Middle frontal gyrus (tissue), 1 donor: ENCODE measurements around the gene LRRC32.

Source experiments
- DNase-seq: peaks from one replicate; pipeline ENCODE4 v3.0.0-alpha.2; 2015; ENCODE audit warnings: low spot score; ENCODE audit errors: extremely low spot score

Gene LRRC32, protein sequence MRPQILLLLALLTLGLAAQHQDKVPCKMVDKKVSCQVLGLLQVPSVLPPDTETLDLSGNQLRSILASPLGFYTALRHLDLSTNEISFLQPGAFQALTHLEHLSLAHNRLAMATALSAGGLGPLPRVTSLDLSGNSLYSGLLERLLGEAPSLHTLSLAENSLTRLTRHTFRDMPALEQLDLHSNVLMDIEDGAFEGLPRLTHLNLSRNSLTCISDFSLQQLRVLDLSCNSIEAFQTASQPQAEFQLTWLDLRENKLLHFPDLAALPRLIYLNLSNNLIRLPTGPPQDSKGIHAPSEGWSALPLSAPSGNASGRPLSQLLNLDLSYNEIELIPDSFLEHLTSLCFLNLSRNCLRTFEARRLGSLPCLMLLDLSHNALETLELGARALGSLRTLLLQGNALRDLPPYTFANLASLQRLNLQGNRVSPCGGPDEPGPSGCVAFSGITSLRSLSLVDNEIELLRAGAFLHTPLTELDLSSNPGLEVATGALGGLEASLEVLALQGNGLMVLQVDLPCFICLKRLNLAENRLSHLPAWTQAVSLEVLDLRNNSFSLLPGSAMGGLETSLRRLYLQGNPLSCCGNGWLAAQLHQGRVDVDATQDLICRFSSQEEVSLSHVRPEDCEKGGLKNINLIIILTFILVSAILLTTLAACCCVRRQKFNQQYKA

DNA sequence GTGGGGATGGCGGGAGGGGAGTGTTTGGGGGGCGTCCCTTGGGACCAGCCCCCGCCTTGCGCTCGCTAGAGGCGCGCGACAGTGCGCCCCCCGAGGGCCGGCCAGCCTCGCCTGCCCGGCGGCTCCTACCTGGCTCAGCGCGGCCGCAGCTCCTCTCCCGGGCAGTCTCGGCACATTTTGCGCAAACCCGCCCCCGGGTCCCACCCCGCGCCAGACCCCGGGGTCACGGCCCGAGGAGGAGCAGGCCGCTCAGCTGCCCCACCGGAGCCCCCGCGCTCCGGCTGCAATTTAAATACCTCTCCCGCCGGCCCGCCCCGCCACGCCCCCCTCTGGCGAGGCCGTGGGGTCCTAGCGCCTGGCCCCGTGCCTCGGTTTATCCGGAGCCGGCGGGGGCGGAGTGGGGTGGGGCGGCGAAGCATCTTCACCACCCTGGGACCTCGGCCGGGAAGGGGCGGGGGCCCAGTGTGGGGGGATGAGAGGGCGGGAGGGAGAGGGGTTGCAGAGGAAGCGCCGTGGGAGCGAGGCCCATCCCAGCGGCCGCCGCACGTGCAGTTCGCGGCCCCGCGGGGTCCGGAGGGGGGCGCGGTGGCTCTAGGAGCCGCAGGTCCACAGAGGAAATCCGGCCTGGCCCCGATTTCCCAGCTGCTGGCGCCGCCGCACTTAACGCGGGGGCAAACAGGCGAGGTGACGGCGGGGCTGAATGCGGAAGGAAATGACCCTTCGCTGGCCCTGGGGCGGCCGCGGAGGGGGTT is at the start of gene LRRC32:
TSS of gene LRRC32 (minus strand) at position 263 of the 752 bp plus-strand sequence. CDS start 4,793 bp downstream, outside the sequence.
- no peak for DNase-seq

GRCh38 chr11:76719686-76720085 is 49.1 kb upstream of the LRRC32 start:
- DNase-seq: no peak

GRCh38 chr11:76719281-76719680 is 48.7 kb upstream of the LRRC32 start:
- no peak for DNase-seq

GRCh38 chr11:76717816-76718215 is 47.3 kb upstream of the LRRC32 start:
- DNase-seq: no peak

DNA sequence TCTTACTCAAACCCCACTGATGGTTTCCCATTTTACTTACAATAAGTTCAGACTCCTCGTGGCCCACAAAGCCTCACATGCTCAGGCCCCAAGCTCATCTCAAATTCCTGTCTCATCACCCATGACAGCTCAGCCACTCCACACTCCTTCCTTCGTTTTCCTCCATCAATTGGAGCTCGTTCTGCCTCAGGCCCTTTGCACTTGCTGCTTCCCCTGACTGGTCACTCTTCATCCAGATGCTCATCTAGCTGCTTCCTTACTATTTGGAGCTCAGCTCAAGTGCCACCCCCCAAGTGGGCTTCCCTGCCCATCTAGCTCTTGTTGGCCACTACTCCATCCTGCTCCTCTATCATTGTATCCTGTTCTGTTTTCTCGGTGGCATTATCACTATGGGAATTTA is 46.8 kb upstream of the LRRC32 start:
- DNase-seq: no peak

DNA sequence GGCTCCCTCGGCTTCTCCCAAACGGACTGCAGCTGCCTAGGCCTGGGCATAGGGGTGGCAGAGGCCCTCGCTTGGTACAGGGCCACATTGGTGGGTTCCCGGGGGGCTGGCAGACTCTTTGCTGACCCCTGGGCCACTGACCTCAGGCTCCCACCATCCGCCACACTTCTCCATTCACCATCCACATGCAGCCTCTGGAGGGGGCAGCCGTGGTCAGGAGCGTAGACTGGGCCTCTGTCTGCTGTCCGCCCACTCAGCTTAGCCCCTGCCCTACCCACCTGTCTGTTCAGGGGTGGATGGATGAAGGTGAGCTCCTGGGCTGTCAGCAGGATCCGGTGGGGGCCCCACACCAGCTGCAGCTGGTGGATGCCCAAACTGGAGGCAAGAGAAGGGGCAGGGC is 45.7 kb upstream of the LRRC32 start:
- DNase-seq: no peak

DNA sequence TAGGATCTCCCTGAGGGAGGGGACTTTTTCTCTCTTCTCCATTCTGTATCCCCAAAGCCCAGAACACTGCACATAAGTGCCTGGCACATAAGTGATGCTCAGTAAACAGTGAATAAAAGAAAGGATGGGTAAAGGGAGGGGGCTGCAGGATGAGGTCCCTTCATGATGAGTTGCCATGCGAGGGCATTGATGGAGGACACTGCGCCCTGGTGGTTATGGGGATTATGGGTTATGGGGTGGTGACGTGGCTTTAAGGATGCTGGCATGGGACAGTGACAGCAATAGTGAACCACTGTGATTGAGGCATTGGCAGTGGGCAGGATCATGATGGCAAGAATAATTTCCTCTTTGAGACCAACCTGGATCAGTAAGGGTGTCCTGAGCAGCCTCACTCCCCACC is 43.9 kb upstream of the LRRC32 start:
- no peak for DNase-seq

DNA sequence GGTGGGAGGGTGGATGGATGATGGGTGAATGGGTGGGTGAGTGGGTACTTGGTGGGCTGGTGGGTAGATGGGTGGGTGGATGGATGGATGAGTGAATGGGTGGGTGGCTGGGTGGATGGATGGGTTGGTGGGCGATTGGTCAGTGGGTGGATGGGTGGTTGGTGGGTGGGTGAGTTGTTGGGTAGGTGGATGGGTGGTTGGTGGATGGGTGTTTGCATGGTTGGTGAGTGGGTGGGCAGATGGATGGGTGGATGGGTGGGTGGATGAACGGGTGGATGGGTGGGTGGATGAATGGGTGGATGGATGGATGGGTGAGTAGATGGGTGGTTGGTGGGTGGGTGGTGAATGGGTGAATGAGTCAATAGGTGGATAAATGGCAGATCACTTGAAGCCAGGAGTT is 43.0 kb upstream of the LRRC32 start:
- no peak for DNase-seq

DNA sequence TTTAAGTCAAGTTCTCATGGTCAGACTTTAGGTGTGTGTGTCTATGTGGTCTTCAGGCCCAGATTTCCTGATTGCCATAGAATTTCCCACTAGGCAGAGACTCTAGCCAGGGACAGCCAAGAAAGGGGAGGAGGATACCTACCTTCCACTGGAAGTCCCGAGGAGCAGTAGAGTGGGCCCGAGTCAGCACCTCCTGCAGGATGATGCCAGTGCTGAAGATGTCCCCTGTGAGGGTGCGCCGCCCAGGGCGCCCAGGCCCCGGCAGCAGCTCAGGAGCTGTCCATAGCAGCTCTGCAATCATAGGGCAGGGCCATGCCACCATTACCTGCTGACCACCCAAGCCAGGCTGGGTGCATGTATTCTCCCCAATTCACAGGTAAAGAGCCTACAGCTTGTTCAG is 41.6 kb upstream of the LRRC32 start:
- no peak for DNase-seq

GRCh38 chr11:76709756-76710155 is 39.2 kb upstream of the LRRC32 start:
- DNase-seq: no peak

- DNase-seq: no peak
Observed at GRCh38 chr11:76708972-76709660, 38.6 kb upstream of the LRRC32 start.

DNA sequence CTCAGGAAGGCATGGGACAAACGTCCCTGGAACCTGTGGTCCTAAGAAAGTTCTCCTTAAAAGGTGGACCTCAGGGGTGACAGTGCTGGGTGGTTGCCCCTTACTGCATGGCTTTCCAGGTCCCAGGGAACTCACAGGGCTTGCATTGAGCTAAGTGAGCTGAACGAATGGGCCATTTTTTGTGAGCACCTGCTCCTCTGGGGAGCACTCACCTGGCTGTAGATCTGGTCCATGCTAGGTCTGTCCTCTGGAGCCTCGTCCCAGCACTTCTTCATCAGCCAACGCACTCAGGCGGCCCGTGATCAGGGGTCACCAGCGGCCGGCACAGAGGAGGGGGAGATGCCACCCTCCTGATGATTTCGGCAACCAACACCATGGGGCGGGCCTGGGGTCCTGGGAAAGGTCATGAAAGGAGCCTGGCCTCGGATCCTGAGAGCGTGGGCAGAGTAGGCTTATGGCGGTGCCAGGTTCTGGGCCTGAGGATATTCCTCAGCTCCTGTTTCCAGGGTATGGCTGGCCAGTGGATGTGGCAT is 36.8 kb upstream of the LRRC32 start:
- no peak for DNase-seq

DNA sequence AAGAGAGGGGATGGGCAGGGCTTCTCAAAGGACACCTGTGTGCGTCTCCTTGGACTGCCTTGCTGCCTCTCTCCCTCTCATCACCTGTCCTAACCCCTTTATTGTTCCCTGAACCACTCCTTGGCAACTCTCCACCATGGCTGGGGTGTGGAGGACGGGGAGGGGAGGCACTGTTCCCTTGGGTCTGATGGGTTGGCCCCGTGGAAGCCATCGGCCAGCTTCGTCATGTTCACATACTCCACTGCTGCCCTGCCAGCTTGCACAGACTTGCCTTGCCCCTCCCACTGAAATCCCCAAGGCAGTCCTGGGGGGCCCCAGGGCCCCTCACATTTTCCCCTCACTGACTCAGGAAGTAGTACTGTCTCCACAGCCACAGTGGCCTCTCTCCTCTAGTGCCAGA is 36.1 kb upstream of the LRRC32 start:
- no peak for DNase-seq

DNA sequence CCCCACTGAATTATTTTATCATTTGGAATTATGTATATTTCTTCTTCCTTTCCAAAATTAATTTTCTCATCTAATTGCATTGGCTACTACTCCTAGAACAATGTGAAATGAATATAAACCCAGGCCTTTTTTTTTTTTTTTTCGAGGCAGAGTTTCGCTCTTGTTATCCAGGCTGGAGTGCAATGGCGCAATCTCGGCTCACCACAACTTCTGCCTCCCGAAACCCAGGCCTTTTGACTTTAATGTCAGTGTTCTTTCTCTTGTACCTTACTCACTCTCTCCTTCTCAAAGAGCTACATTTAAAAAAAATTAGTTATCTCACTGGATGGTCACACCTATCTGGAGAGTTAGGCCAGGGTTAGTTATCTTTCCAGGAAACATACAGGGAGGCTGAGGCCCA is 35.3 kb upstream of the LRRC32 start:
- no peak for DNase-seq

DNA sequence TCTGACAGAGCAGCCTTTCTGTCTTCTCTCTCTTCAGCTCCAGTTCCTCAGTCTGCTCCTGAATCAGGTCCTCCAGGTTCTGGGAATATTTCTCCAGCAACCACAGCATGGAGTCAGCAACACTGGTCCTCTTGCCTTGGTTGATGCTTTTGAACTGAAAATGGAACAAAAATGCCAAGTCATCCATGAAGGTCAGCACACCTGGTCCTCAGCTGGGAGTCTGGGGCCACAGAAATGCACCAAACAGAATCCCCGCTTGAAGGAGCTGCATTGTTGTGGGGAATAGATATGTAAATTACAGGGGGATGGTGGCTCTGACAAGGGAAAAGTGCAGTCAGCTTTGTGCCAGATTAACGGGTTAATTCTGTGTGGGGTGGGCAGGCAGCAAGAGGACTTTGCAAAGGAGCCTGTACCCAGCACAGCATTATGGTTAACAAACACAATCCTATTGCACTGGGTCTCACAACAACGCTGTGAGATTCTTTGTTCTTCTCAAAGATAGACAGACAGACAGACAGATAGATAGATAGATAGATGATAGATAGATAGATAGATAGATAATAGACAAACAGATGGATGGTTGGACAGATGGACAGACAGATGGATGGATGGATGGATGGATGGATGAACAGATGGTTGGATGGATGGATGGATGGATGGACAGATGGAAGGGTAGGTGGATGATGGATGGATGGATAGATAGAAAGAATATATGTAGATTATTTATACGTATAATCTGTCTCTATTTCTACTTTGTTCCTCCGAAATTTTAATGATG is 33.8 kb upstream of the LRRC32 start:
- no peak for DNase-seq

DNA sequence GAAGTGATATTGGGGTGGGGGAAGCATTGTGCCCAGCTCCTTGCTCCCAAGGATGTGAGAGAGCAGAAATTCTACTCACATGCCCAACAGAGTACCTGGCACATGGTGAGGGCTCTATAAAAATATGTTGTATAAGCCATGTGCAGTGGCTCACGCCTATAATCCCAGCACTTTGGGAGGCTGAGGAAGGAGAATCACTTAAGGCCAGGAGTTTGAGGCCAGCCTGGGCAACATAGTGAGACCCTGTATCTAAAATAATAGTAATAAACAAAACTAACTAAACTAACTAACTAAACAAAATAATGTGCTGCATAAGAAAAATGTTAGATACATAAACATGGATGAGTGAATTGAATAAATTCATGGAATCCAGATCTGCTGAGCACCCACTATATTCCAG is 33.2 kb upstream of the LRRC32 start:
- no peak for DNase-seq

- DNase-seq: no peak
Observed at GRCh38 chr11:76702336-76703128, 32.0 kb upstream of the LRRC32 start.

DNA sequence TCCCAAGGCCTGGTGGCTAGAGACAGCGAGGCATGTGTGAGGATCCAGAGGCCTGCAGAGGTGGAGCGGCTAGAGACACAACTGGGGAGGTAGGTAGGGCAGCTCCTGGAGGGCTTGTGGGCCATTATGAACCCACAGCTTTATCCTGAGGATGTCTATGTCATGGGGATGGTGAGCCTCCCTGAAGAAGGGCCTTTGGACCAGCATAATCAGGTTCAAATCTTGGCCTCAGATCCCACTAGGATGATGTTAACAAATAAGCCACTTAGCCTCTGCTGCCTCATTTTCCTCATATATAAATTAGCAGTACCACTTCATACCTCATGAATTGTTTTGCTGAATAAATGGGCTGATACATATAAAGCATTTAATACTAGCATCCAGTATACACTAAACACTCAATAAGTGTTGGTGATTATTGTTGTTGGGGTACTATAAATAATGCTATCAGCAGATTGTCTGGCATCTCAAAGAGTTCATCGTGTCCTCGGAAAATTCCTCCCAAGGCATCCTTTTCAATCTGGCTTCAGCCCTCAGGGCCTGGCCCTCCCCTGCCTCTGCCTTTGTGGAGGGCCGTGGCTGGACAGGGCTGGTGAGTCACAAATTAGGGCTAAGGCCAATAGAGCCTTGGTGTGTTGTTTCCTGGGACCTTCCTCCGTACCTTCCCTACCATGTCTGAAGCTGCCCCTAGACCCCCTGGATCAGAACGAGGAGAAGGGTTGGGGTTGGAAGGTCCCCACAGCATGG is 30.9 kb upstream of the LRRC32 start:
- no peak for DNase-seq
